Measurements from ENCODE around the gene NEK11.
A peak's percentile ranks its signal among the peaks of the same experiment; 100 is the strongest.

The NEK11 gene

DNA sequence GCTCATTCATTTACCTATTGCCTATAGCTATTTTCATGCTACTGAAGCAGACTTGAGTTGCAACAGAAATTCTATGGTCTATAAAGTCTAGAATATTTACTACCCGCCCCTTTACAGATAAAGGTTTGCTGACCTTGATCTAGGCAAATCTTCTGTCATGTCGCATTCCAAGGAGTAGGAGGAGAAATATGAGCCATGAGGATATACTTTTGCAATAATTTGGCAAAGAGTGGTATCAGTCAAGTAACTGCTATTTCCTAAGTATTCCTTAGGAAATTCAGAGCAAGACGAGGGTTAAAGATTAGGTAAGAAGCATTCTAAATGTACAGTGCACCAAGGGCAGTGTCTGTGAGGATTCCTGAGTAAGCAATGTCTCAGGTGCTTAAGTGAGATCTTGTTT lies 233.8 kb downstream of the NEK11 start:
- DNase-seq (ENCODE audit: low read depth), result peak; percentile 19
- TF ChIP-seq, protein P1, sequence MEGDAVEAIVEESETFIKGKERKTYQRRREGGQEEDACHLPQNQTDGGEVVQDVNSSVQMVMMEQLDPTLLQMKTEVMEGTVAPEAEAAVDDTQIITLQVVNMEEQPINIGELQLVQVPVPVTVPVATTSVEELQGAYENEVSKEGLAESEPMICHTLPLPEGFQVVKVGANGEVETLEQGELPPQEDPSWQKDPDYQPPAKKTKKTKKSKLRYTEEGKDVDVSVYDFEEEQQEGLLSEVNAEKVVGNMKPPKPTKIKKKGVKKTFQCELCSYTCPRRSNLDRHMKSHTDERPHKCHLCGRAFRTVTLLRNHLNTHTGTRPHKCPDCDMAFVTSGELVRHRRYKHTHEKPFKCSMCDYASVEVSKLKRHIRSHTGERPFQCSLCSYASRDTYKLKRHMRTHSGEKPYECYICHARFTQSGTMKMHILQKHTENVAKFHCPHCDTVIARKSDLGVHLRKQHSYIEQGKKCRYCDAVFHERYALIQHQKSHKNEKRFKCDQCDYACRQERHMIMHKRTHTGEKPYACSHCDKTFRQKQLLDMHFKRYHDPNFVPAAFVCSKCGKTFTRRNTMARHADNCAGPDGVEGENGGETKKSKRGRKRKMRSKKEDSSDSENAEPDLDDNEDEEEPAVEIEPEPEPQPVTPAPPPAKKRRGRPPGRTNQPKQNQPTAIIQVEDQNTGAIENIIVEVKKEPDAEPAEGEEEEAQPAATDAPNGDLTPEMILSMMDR (conservative IDR thresholded peaks at IDR 0.05; ENCODE audit: low read depth, low read length), result no peak
- no peak overlapping the region for H3K4me3 ChIP-seq (ENCODE audit: low read depth, low read length)

DNA sequence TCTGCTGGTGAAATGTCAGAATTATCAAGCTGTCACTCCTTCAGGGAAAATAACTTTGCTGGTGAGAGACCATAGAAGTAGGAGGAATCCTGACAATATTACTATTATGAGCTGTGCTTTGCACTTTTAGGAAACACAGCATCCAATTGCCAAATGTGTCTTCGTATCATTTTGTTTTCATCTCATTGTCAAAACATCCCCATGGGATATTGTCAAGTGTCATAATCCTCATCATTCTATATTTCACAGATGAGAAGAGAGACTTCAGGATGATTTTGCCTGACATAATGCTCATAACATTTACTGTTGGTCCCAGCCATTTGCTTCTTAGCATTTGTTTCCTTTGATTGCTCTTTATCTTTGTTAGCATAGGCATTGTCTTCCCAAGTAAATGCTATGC lies 234.4 kb downstream of the NEK11 start:
- no peak overlapping the region for H3K4me3 ChIP-seq (ENCODE audit: low read depth, low read length)
- DNase-seq (ENCODE audit: low read depth), result no peak
- TF ChIP-seq, protein P1 (conservative IDR thresholded peaks at IDR 0.05; ENCODE audit: low read depth, low read length), result no peak

DNA sequence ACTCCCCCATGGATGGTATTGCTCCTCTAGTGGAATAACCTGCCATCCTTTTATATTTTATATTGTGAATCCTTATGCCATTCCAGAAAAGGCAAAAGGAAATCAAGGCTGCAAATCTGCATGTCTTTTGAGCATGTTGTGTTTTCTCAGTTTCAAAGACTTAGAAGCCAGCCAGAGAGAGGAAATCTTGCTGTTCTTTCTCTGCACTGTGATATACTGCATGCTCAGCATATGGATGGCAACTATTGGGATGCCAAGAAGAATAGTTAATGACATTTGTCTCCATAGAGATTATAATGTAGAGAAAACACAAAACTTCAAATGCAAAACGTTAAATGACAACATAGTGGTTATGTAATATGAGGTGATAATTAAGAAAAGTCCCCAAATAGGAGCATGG lies 248.9 kb downstream of the NEK11 start:
- no peak for DNase-seq (ENCODE audit: low read depth)
- no peak overlapping the region for H3K4me3 ChIP-seq (ENCODE audit: low read depth, low read length)
- TF ChIP-seq, protein P1 (conservative IDR thresholded peaks at IDR 0.05; ENCODE audit: low read depth, low read length), result no peak

DNA sequence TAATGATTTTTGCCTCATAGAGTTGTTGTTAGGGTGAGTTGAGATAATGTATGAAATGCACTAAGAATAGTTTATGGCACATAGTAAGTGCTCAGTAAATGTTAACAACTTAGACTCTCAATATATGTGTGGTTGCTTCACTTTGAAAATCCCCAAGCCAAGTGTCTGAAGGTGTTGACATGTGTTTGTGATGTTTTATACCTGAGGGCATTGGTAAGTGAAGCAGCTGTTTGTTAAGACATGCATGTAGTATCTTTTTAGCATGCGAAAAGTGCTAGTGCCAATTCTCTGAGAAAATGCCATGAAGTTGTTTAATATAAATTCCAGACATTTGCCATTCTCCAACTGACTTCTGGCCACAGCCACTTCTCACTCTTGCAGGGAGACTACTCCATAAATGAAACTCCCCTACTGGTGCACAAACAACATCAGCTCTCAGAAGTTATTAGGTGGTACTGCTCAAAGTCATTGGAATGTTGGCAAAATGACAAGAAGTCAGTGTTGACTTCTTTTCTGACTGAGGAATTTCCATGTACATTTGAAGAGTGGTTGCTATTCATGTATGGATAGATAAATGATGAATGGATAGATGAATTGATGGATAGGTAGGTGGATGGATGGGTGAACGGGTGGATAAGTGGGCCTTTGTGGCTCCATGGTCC lies 251.3 kb downstream of the NEK11 start:
- TF ChIP-seq, protein P1 (conservative IDR thresholded peaks at IDR 0.05; ENCODE audit: low read depth, low read length), result peak; percentile 24
- H3K4me3 ChIP-seq (ENCODE audit: low read depth, low read length), result no peak overlapping the region
- DNase-seq (ENCODE audit: low read depth), result peak; percentile 83

DNA sequence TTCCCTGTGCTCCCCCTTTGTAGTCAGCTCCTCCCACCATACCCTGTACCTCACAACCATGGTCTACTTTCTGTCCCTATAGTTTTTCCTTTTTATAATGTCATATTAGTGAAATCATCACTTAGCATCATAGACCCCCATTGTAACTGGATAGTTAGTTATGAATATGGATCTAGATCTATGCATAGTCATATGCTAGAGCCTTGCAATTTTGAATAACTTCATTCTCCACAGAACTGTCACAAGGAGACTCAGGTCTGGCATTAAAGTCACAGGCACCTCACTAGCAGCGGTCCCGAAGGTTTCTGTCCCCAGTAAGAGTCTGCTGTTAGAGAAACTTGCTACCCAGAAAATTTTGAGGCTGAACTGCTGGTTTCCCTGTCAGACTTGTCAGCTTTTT lies 252.9 kb downstream of the NEK11 start:
- no peak for DNase-seq (ENCODE audit: low read depth)
- TF ChIP-seq, protein P1 (conservative IDR thresholded peaks at IDR 0.05; ENCODE audit: low read depth, low read length), result no peak

DNA sequence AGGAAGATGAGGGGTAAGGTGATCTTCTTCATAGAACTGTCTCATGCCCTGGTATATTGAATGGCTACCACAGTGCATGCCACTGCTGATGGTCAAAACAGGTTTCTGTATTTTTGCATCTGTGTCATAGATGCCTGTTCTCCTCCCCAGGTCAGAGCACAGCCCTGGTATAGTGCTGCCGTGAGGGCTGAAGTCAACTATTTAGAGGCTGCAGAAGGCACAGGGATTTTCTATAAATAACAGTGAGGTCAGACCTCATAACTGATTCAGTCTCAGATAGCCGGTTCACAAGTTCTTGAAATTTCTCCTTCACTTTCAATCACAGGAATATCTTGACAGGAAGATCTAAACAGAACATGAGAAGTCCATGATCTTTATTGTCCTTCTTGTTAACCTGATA lies 255.7 kb downstream of the NEK11 start:
- no peak for DNase-seq (ENCODE audit: low read depth)
- no peak overlapping the region for H3K4me3 ChIP-seq (ENCODE audit: low read depth, low read length)
- TF ChIP-seq, protein P1 (conservative IDR thresholded peaks at IDR 0.05; ENCODE audit: low read depth, low read length), result no peak

More for the DNA sequence above, 252.9 kb downstream of the NEK11 start:
- H3K4me3 ChIP-seq (ENCODE audit: low read depth, low read length), result no peak overlapping the region

DNA sequence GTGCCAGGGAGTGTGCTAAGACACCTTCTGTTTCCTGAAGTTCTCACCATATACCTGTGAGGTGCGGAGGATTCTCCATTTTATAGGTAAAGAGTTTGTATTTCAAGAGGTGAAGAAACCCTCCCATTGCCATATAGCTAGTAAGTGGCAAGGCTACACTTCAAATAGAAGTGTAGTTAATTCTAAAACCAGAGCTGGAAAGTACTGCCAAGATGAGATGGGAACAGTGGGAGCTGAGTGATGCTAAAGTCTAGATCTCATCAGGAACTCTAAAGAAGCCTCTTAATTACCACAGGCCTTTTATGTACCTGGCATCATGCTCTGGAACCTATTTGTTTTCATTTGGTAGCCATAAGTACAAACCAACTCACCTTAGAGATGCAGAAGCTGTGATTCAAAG lies 256.3 kb downstream of the NEK11 start:
- H3K4me3 ChIP-seq (ENCODE audit: low read depth, low read length), result no peak overlapping the region
- TF ChIP-seq, protein P1 (conservative IDR thresholded peaks at IDR 0.05; ENCODE audit: low read depth, low read length), result no peak
- no peak for DNase-seq (ENCODE audit: low read depth)

Data from choroid plexus epithelial cell (primary cell).